ENCODE measurements around the gene UVSSA. TPM values are rescaled to one million over a fixed set of nuclear protein-coding genes. Genes with fewer than 3 reads are reported as not detected.

The UVSSA gene
- total and polyA plus RNA-seq, 9 of the 15 experiments (the other 6 are each of a cell fraction or from before 2014, with no cell fraction given): 0.21 to 14.6 (median 3.3) TPM

GRCh38 chr4:1346781-1347409, at the start of gene UVSSA (continued):
- TF ChIP-seq GTF3C2 (IDR thresholded peaks at IDR 0.05; ENCODE audit: borderline replicate concordance, extremely low read depth, insufficient read length) (no peak), HCFC1 (IDR thresholded peaks at IDR 0.05; ENCODE audit: low read depth, low read length) (peak; percentile 44), SIX5 (IDR thresholded peaks at IDR 0.05; ENCODE audit: borderline replicate concordance in 1 of 2, insufficient read depth in 1 of 2, low read depth in 1 of 2, low read length in 2 of 2) (no peak), NR2C2 (CRISPR knock-in tag; IDR thresholded peaks at IDR 0.05) (no peak), NR2C2 (tag; IDR thresholded peaks at IDR 0.05) (peak; percentile 95), ZBTB33 (CRISPR knock-in tag; IDR thresholded peaks at IDR 0.05) (0 out of 2 replicates have a peak, but pooled peaks have one; percentile 0), EWSR1 (IDR thresholded peaks at IDR 0.05; ENCODE audit: borderline replicate concordance, low read depth, partially characterized antibody) (no peak), ZNF232 (CRISPR knock-in tag; IDR thresholded peaks at IDR 0.05) (no peak), SP2 (IDR thresholded peaks at IDR 0.05; ENCODE audit: extremely low read depth, low read depth, low read length, poor library complexity, severe bottlenecking) (peak; percentile 24), MTA3 (IDR thresholded peaks at IDR 0.05; ENCODE audit: borderline replicate concordance) (no peak), BACH1 (tag; IDR thresholded peaks at IDR 0.05) (no peak), KHSRP (IDR thresholded peaks at IDR 0.05) (no peak), ILK (tag; IDR thresholded peaks at IDR 0.05; ENCODE audit: borderline replicate concordance, low read depth) (no peak)
- TF ChIP-seq, protein P1, sequence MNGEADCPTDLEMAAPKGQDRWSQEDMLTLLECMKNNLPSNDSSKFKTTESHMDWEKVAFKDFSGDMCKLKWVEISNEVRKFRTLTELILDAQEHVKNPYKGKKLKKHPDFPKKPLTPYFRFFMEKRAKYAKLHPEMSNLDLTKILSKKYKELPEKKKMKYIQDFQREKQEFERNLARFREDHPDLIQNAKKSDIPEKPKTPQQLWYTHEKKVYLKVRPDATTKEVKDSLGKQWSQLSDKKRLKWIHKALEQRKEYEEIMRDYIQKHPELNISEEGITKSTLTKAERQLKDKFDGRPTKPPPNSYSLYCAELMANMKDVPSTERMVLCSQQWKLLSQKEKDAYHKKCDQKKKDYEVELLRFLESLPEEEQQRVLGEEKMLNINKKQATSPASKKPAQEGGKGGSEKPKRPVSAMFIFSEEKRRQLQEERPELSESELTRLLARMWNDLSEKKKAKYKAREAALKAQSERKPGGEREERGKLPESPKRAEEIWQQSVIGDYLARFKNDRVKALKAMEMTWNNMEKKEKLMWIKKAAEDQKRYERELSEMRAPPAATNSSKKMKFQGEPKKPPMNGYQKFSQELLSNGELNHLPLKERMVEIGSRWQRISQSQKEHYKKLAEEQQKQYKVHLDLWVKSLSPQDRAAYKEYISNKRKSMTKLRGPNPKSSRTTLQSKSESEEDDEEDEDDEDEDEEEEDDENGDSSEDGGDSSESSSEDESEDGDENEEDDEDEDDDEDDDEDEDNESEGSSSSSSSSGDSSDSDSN (IDR thresholded peaks at IDR 0.05; ENCODE audit: borderline replicate concordance in 1 of 2, low read depth in 2 of 2, low read length in 2 of 2): no peak
- TF ChIP-seq, protein P2, sequence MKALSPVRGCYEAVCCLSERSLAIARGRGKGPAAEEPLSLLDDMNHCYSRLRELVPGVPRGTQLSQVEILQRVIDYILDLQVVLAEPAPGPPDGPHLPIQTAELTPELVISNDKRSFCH (CRISPR knock-in tag; IDR thresholded peaks at IDR 0.05): no peak
- TF ChIP-seq, protein P2 (tag; IDR thresholded peaks at IDR 0.05): no peak
- TF ChIP-seq, protein P3, sequence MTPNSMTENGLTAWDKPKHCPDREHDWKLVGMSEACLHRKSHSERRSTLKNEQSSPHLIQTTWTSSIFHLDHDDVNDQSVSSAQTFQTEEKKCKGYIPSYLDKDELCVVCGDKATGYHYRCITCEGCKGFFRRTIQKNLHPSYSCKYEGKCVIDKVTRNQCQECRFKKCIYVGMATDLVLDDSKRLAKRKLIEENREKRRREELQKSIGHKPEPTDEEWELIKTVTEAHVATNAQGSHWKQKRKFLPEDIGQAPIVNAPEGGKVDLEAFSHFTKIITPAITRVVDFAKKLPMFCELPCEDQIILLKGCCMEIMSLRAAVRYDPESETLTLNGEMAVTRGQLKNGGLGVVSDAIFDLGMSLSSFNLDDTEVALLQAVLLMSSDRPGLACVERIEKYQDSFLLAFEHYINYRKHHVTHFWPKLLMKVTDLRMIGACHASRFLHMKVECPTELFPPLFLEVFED (CRISPR knock-in tag; conservative IDR thresholded peaks at IDR 0.05): no peak

Measured in K562 (cell line).